NT2/D1 (cell line): ENCODE data around the gene PNMA1.

ENCODE experiments used
- SUZ12 ChIP-seq: IDR thresholded peaks from 2 replicates; pipeline ENCODE4 v1.6.1; 2011; ENCODE audit not compliant: insufficient read length, insufficient read depth; ENCODE audit errors: extremely low read depth
- YY1 ChIP-seq: IDR thresholded peaks from 2 replicates; pipeline ENCODE4 v1.6.1; 2011; ENCODE audit not compliant: insufficient read length, insufficient read depth

GRCh38 chr14:73753124-73753886, 39.1 kb upstream of the PNMA1 start:
- TF ChIP-seq YY1, result no peak
- TF ChIP-seq SUZ12, result no peak
